ENCODE data around the gene EID3. TPM values are rescaled to one million over a fixed set of nuclear protein-coding genes. Genes with fewer than 3 reads are reported as not detected.

EID3 gene
- total and polyA plus RNA-seq, 2 of the 8 experiments (the other 6 are each of a cell fraction or from before 2014, with no cell fraction given) = 1.2 to 2.8 TPM

GRCh38 chr12:104292872-104293794, 10.4 kb upstream of the EID3 start:
- H4K5ac ChIP-seq (ENCODE audit: insufficient read length, low read depth, low read length) = no peak overlapping the region
- no peak overlapping the region for H3K4ac ChIP-seq (replicated peaks; ENCODE audit: insufficient read length, low read depth, low read length)
- no peak overlapping the region for H2BK120ac ChIP-seq (replicated peaks; ENCODE audit: low read depth, low read length)
- peaks cover 6 to 18% of the 10 kb centered on the region in 2 experiments for H4K20me1 ChIP-seq (replicated peaks in 1 of 2; ENCODE audit: control insufficient read depth in 1 of 2, insufficient read depth in 2 of 2, low read length in 2 of 2)
- no peak overlapping the region for H2AK5ac ChIP-seq (ENCODE audit: low read depth, low read length)
- H3K9ac ChIP-seq (replicated peaks in 1 of 4; ENCODE audit: extremely low read depth in 1 of 4, low read depth in 3 of 4, low read length in 3 of 4) = no peak overlapping the region
- H2BK12ac ChIP-seq (ENCODE audit: low read depth, low read length) = no peak overlapping the region
- no peaks in the 10 kb centered on the region for H3K27me3 ChIP-seq (replicated peaks in 1 of 4; ENCODE audit: control insufficient read depth in 3 of 4, extremely low read depth in 1 of 4, insufficient read depth in 3 of 4, low read length in 3 of 4)
- H3K79me2 ChIP-seq (ENCODE audit: control insufficient read depth in 1 of 2, insufficient read depth in 2 of 2, low read length in 2 of 2) = peaks cover 15 to 84% of the 10 kb centered on the region in 2 experiments
- H2BK5ac ChIP-seq (ENCODE audit: low read depth, low read length) = no peak overlapping the region
- H3K23me2 ChIP-seq (ENCODE audit: low read depth, low read length) = peaks cover 2% of the 10 kb centered on the region
- peaks cover 4 to 36% (median 10%) of the 10 kb centered on the region in 4 experiments; a peak in 7 of 8 replicates for H3K36me3 ChIP-seq (ENCODE audit: control insufficient read depth in 2 of 4, insufficient read depth in 4 of 4, low read length in 3 of 4)
- H3K18ac ChIP-seq (ENCODE audit: extremely low read depth, low read length) = no peak overlapping the region
- POLR2A ChIA-PET (ENCODE audit: partially characterized antibody) = interaction anchor here (1.2 to 2.4 kb wide), 4 partner anchors 8 to 363 kb away, joined by 3 to 16 read pairs (median 10); partner anchors contain the start of genes EID3 and HSP90B1
- H3K79me1 ChIP-seq (ENCODE audit: low read depth, low read length) = peaks cover 3% of the 10 kb centered on the region; the same call in 1 of the 2 replicates
- CTCF ChIA-PET (ENCODE audit: partially characterized antibody) = interaction anchor here (1.4 to 9.9 kb wide), 5 partner anchors 8 to 91 kb away, joined by 5 to 75 read pairs (median 7); partner anchors contain the start of gene TXNRD1
- no peak overlapping the region for H3K14ac ChIP-seq (ENCODE audit: insufficient read length)
- no peak overlapping the region for H3K23ac ChIP-seq (ENCODE audit: insufficient read length)
- H3K4me2 ChIP-seq (ENCODE audit: insufficient read depth in 1 of 2, low read depth in 2 of 2, low read length in 2 of 2) = no peak overlapping the region
- no peak overlapping the region for H2BK20ac ChIP-seq (ENCODE audit: low read length)
- no peaks in the 10 kb centered on the region for H3K9me3 ChIP-seq (ENCODE audit: insufficient read depth in 2 of 2, low read depth in 1 of 2, low read length in 1 of 2)
- no peak for FAIRE-seq
- H4K8ac ChIP-seq (ENCODE audit: extremely low read depth, insufficient read depth, low read length) = no peak overlapping the region
- DNase-seq (ENCODE audit: low read depth in 1 of 2, low spot score in 2 of 2) = no peak
- H3K27ac ChIP-seq (ENCODE audit: low read depth, low read length) = no peak overlapping the region
- no peak overlapping the region for H2AFZ ChIP-seq (ENCODE audit: low read length)
- peaks cover 0 to 7% (median 4%) of the 10 kb centered on the region in 4 experiments; a peak in 4 of 7 replicates for H3K4me1 ChIP-seq (replicated peaks in 1 of 4; ENCODE audit: control insufficient read depth in 3 of 4, insufficient read depth in 4 of 4, low read length in 3 of 4)
- H4K91ac ChIP-seq (replicated peaks; ENCODE audit: insufficient read length, low read length) = no peak overlapping the region
- no peak overlapping the region for H3K4me3 ChIP-seq (ENCODE audit: extremely low read depth in 1 of 4, insufficient read depth in 2 of 4, low read depth in 3 of 4, low read length in 4 of 4)
- H2BK15ac ChIP-seq (ENCODE audit: low read length) = no peak overlapping the region
- no peak overlapping the region for H3K56ac ChIP-seq (replicated peaks; ENCODE audit: insufficient read length, low read depth, low read length)
- WGBS, 2 experiments (ENCODE audit: extremely low coverage in 1 of 2, insufficient coverage in 1 of 2, insufficient read length in 1 of 2, insufficient replicate concordance in 2 of 2, low coverage in 1 of 2, low lambda C conversion rate in 2 of 2, missing lambda C conversion rate in 1 of 2) = 95% methylated on average over 9 of the region's 12 CpGs; no CpG with 5 or more reads in 1 of the 2 experiments
- no peak for TF ChIP-seq SP4 (IDR thresholded peaks at IDR 0.05; ENCODE audit: low read length)
- no peak for TF ChIP-seq JUN (IDR thresholded peaks at IDR 0.05; ENCODE audit: low read depth, low read length)
- TF ChIP-seq CHD2 (IDR thresholded peaks at IDR 0.05; ENCODE audit: low read length) = no peak
- TF ChIP-seq SAP30 (IDR thresholded peaks at IDR 0.05; ENCODE audit: insufficient read depth, insufficient replicate concordance, low read length) = no peak
- TF ChIP-seq RFX5 (IDR thresholded peaks at IDR 0.05; ENCODE audit: borderline replicate concordance, low read depth, low read length) = no peak
- no peak for TF ChIP-seq ASH2L (IDR thresholded peaks at IDR 0.05; ENCODE audit: low read length)
- no peak for TF ChIP-seq SP2 (IDR thresholded peaks at IDR 0.05; ENCODE audit: low read length)
- no peak for TF ChIP-seq NANOG (IDR thresholded peaks at IDR 0.05; ENCODE audit: insufficient read depth, low read depth, low read length, poor library complexity, severe bottlenecking)
- no peak for TF ChIP-seq GABPA (IDR thresholded peaks at IDR 0.05; ENCODE audit: borderline replicate concordance, insufficient read depth, low read length)
- no peak for TF ChIP-seq RNF2 (IDR thresholded peaks at IDR 0.05; ENCODE audit: borderline replicate concordance, low read depth, low read length, missing control alignments, poor library complexity, severe bottlenecking)
- TF ChIP-seq EP300 (IDR thresholded peaks at IDR 0.05; ENCODE audit: borderline replicate concordance in 1 of 2, low read depth in 2 of 2, low read length in 2 of 2) = no peak
